Adipose tissue (tissue), 3 donors: ENCODE measurements around the gene YWHAE. TPM values are rescaled to one million over a fixed set of nuclear protein-coding genes. Genes with fewer than 3 reads are reported as not detected.
"Not testable (repeated sequence)": the region's sequence is repeated elsewhere in the genome, so short reads cannot be mapped to it uniquely, and the experiment has no call there.

Experiments used
- H3K27ac ChIP-seq: one replicate; pipeline ENCODE4 v1.5.1; 2013; ENCODE audit warnings: low read depth, low read length
- WGBS, 3 donors: extraction: QIAGEN DNeasy Blood & Tissue Kit; methylation state at CpG; one replicate each; pipeline ENCODE4 v1.1.7; 2013; 5-methylcytosine and 5-hydroxymethylcytosine counted together
- polyA plus RNA-seq, 3 donors: library from polyadenylated mRNA; stranded (reverse); fragments of 200-250 nt; gene quantifications; one replicate each; pipeline ENCODE4 v1.2.3, GENCODE V29; 2013
- donor health status: healthy with polysubstance abuse.
- donor health status: Bipolar disorder and iron deficiency.
- donor health status: healthy.

The YWHAE gene
- polyA plus RNA-seq, 3 donors = 176 to 479 (median 340) TPM

GRCh38 chr17:1352530-1352929, 47.5 kb downstream of the YWHAE start:
- H3K27ac ChIP-seq = not testable (repeated sequence)
- WGBS, 3 donors = 86 to 94% (median 91%) methylated on average over 16 of the region's 16 CpGs

- whole genome bisulfite sequencing, 3 donors = 73 to 83% (median 79%) methylated on average over 3 of the region's 3 CpGs
- no peak overlapping the region for H3K27ac ChIP-seq
These were observed 48.1 kb downstream of the YWHAE start for GRCh38 chr17:1351971-1352370.

- WGBS, 3 donors = 87 to 92% (median 89%) methylated on average over 5 of the region's 5 CpGs
- no peak overlapping the region for H3K27ac ChIP-seq
These were observed 48.7 kb downstream of the YWHAE start for GRCh38 chr17:1351275-1351674.

GRCh38 chr17:1347589-1348323, 52.3 kb downstream of the YWHAE start:
- no peak overlapping the region for H3K27ac ChIP-seq
- WGBS, 3 donors = 40 to 51% (median 43%) methylated on average over 11 of the region's 11 CpGs

- H3K27ac ChIP-seq = no peak overlapping the region
- 86 to 95% (median 89%) methylated on average over 7 of the region's 7 CpGs for WGBS, 3 donors
These were observed 55.5 kb downstream of the YWHAE start for GRCh38 chr17:1344521-1344920.

GRCh38 chr17:1343554-1343953, 56.5 kb downstream of the YWHAE start:
- WGBS, 3 donors = 89 to 92% (median 90%) methylated on average over 5 of the region's 5 CpGs
- H3K27ac ChIP-seq = no peak overlapping the region

GRCh38 chr17:1340371-1340770, 59.7 kb downstream of the YWHAE start:
- WGBS, 3 donors = 92 to 96% (median 93%) methylated on average over 11 of the region's 11 CpGs

GRCh38 chr17:1331708-1332107, 68.3 kb downstream of the YWHAE start:
- H3K27ac ChIP-seq = no peak overlapping the region
- 60 to 67% (median 63%) methylated on average over 8 of the region's 8 CpGs for WGBS, 3 donors

More at GRCh38 chr17:1340371-1340770, 59.7 kb downstream of the YWHAE start:
- H3K27ac ChIP-seq = no peak overlapping the region

GRCh38 chr17:1329745-1330343, 70.2 kb downstream of the YWHAE start:
- WGBS, 3 donors = 67 to 72% (median 71%) methylated on average over 12 of the region's 12 CpGs
- H3K27ac ChIP-seq = no peak overlapping the region

GRCh38 chr17:1328437-1328836, 71.6 kb downstream of the YWHAE start:
- 54 to 71% (median 70%) methylated on average over 6 to 7 of the region's 7 CpGs for WGBS, 3 donors
- H3K27ac ChIP-seq = no peak overlapping the region

- 71 to 85% (median 82%) methylated on average over 12 of the region's 12 CpGs for WGBS, 3 donors
- H3K27ac ChIP-seq = no peak overlapping the region
These were observed 74.3 kb downstream of the YWHAE start for GRCh38 chr17:1325766-1326165.

GRCh38 chr17:1324201-1324771, 75.7 kb downstream of the YWHAE start:
- whole genome bisulfite sequencing, 3 donors = 77 to 85% (median 83%) methylated on average over 26 to 27 of the region's 27 CpGs
- H3K27ac ChIP-seq = no peak overlapping the region

- no peak overlapping the region for H3K27ac ChIP-seq
- WGBS, 3 donors = 83 to 87% (median 85%) methylated on average over 19 of the region's 19 CpGs
These were observed 76.7 kb downstream of the YWHAE start for GRCh38 chr17:1323336-1323735.

- no peak overlapping the region for H3K27ac ChIP-seq
- 65 to 70% (median 66%) methylated on average over 10 of the region's 10 CpGs for WGBS, 3 donors
These were observed 77.5 kb downstream of the YWHAE start for GRCh38 chr17:1322480-1322879.

GRCh38 chr17:1322014-1322428, 78.0 kb downstream of the YWHAE start:
- 55 to 75% (median 72%) methylated on average over 6 of the region's 6 CpGs for WGBS, 3 donors
- no peak overlapping the region for H3K27ac ChIP-seq

GRCh38 chr17:1315891-1316403, 84.1 kb downstream of the YWHAE start:
- no peak overlapping the region for H3K27ac ChIP-seq

GRCh38 chr17:1315409-1315808, 84.6 kb downstream of the YWHAE start:
- no peak overlapping the region for H3K27ac ChIP-seq
- WGBS, 3 donors = 53 to 62% (median 53%) methylated on average over 10 of the region's 10 CpGs

More at GRCh38 chr17:1315891-1316403, 84.1 kb downstream of the YWHAE start:
- 38 to 58% (median 46%) methylated on average over 10 of the region's 10 CpGs for WGBS, 3 donors

GRCh38 chr17:1313270-1314005, 86.6 kb downstream of the YWHAE start:
- no peak overlapping the region for H3K27ac ChIP-seq
- 64 to 76% (median 75%) methylated on average over 8 of the region's 8 CpGs for WGBS, 3 donors
